Skeletal muscle satellite cell (primary cell): Measurements from ENCODE around the gene PLAAT2.

ENCODE experiments used
- H3K27me3 ChIP-seq: 2 replicates; pipeline ENCODE4 v1.7.0; 2013; ENCODE audit warnings: low read length; ENCODE audit not compliant: control insufficient read depth, insufficient read depth
- H3K36me3 ChIP-seq: 2 replicates; pipeline ENCODE4 v1.7.0; 2013; ENCODE audit warnings: mild to moderate bottlenecking, control low read depth, low read length; ENCODE audit not compliant: insufficient read depth
- H3K4me1 ChIP-seq: 2 replicates; pipeline ENCODE4 v1.7.0; 2013; ENCODE audit warnings: low read length; ENCODE audit not compliant: control insufficient read depth, insufficient read depth
- H3K4me2 ChIP-seq: 2 replicates; pipeline ENCODE4 v1.7.0; 2013; ENCODE audit warnings: mild to moderate bottlenecking, low read length
- H3K4me3 ChIP-seq: 2 replicates; pipeline ENCODE4 v1.7.0; 2013; ENCODE audit warnings: low read length
- H3K9ac ChIP-seq: 2 replicates; pipeline ENCODE4 v1.7.0; 2013; ENCODE audit warnings: mild to moderate bottlenecking, low read depth, low read length, moderate library complexity
- H3K9me3 ChIP-seq: replicated peaks from 2 replicates; pipeline ENCODE4 v1.7.0; 2013; ENCODE audit warnings: mild to moderate bottlenecking, control low read depth, low read length

Gene PLAAT2

DNA sequence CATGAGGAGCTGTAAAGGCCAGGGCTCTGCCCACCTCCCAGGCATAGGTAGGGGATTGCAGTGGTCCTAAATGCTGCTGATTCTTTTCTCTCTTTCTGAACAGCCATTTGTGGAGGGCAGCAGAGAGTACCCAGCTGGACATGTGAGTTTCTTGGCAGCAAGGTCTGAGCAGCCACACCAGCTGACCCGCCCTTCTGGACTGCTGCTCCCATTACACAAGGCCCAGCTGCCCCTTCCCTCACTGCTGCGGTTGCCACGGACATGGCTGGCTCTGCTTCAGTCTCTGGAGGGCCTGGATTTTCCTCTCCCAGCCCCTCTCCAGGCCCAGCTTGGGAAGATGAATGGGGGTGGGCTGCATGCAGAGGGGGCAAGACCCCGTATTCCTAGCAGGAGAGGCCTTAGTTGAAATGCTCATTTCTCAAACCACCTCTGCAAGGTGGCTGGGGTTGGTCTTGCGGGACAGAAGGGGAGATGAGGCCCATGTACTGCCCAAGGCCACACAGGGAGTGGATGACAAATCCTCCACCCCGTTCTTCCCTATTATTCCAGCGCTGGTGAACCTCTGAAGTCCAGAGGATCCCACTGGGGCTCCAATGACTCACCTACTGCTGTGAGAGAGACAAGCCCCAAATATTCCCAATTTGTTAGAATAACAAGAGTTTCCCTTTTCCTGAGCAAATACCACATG, 52.7 kb downstream of the PLAAT2 start:
- Histone ChIP-seq H3K9me3 (no peaks in the 10 kb centered on the region), H3K9ac (no peak overlapping the region), H3K36me3 (no peaks in the 10 kb centered on the region), H3K4me3 (no peak overlapping the region), H3K4me2 (peak overlapping the region; percentile 18), H3K4me1 (peaks cover 13% of the 10 kb centered on the region), H3K27me3 (peaks cover 9% of the 10 kb centered on the region)

DNA sequence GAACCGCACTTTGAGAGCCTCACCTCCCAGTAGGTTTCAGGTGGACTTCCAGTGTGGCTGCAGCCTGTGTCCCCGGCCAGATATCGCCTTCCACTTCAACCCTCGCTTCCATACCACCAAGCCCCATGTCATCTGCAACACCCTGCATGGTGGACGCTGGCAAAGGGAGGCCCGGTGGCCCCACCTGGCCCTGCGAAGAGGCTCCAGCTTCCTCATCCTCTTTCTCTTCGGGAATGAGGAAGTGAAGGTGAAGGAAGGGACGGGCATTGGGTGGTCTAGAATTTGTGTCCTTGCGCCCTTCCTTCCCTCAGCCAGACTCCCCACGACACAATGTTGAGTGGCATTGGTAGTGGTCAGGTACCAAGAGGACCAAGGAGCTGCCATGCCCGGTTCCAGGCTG, 54.4 kb downstream of the PLAAT2 start:
- H3K27me3 ChIP-seq = peaks cover 9% of the 10 kb centered on the region
- H3K9me3 ChIP-seq = no peaks in the 10 kb centered on the region
- H3K9ac ChIP-seq = no peak overlapping the region
- H3K4me1 ChIP-seq = peaks cover 13% of the 10 kb centered on the region
- H3K4me2 ChIP-seq = no peak overlapping the region
- no peak overlapping the region for H3K4me3 ChIP-seq
- no peaks in the 10 kb centered on the region for H3K36me3 ChIP-seq

- Histone ChIP-seq H3K36me3 (no peaks in the 10 kb centered on the region), H3K9me3 (no peaks in the 10 kb centered on the region), H3K27me3 (peaks cover 7% of the 10 kb centered on the region), H3K4me3 (no peak overlapping the region), H3K9ac (no peak overlapping the region), H3K4me1 (peaks cover 13% of the 10 kb centered on the region), H3K4me2 (no peak overlapping the region)
Observed at GRCh38 chr11:63508009-63508408, 55.2 kb downstream of the PLAAT2 start.

DNA sequence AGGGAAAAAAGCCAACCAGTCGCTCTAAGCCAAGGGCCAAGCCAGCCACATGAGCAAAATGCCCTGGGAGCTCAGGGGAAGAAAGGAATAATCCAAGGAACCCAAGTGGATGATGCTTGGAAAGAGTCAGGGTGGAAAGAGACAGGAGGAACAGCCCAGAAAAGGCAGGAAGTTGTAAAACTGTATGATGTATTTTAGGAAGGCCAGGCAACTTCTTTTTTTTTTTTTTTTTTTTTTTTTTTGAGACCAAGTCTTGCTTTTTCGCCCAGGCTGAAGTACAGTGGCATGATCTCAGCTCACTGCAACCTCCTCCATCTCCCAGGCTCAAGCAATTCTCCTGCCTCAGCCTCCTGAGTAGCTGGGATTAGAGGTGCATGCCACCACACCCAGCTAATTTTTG, 55.7 kb downstream of the PLAAT2 start:
- Histone ChIP-seq H3K4me1 (peaks cover 13% of the 10 kb centered on the region), H3K9me3 (no peaks in the 10 kb centered on the region), H3K4me3 (no peak overlapping the region), H3K4me2 (no peak overlapping the region), H3K9ac (no peak overlapping the region), H3K36me3 (no peaks in the 10 kb centered on the region), H3K27me3 (peaks cover 5% of the 10 kb centered on the region)

- peaks cover 13% of the 10 kb centered on the region for H3K4me1 ChIP-seq
- H3K9ac ChIP-seq = no peak overlapping the region
- H3K4me2 ChIP-seq = no peak overlapping the region
- H3K27me3 ChIP-seq = peaks cover 5% of the 10 kb centered on the region
- no peaks in the 10 kb centered on the region for H3K36me3 ChIP-seq
- H3K4me3 ChIP-seq = no peak overlapping the region
- H3K9me3 ChIP-seq = no peaks in the 10 kb centered on the region
Observed at GRCh38 chr11:63506876-63507275, 56.3 kb downstream of the PLAAT2 start.

- Histone ChIP-seq H3K4me2 (no peak within 1 kb of the TSS), H3K9me3 (no peaks in the 10 kb centered on the region), H3K9ac (no peak within 1 kb of the TSS), H3K4me1 (peaks cover 10% of the 10 kb centered on the region), H3K27me3 (peaks cover 5% of the 10 kb centered on the region), H3K4me3 (no peak within 1 kb of the TSS), H3K36me3 (no peaks in the 10 kb centered on the region)
Observed at GRCh38 chr11:63505857-63506528, 57.2 kb downstream of the PLAAT2 start, which contains the start of gene LGALS12. LGALS12 (plus strand) TSS chr11:63506084; CDS start chr11:63506459, 375 bp downstream.

- Histone ChIP-seq H3K9ac (no peak overlapping the region), H3K4me1 (peaks cover under 1% of the 10 kb centered on the region), H3K4me2 (no peak overlapping the region), H3K4me3 (no peak overlapping the region), H3K36me3 (no peaks in the 10 kb centered on the region), H3K9me3 (no peaks in the 10 kb centered on the region), H3K27me3 (peaks cover 5% of the 10 kb centered on the region)
Observed at GRCh38 chr11:63504933-63505586, 58.1 kb downstream of the PLAAT2 start.

DNA sequence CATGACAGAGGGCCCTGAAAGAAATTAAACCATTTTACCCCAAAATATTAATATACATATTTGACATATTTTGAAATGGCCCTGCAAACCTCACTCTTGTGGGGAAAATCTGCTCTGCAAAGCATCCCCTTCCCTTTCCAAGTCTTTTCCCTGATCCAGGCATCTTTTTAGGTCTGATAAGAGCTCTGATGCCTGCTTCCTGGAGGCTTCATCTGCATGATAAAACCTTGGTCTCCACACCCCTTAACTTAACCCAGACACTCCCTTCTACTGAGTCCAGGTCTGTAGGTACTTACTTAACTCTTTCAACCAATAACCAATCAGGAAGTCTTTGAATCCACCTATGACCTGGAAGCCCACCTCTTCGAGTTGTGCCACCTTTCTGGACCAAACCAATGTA, 59.1 kb downstream of the PLAAT2 start:
- no peak overlapping the region for H3K4me2 ChIP-seq
- no peak overlapping the region for H3K4me3 ChIP-seq
- H3K27me3 ChIP-seq = peaks cover 5% of the 10 kb centered on the region
- H3K9me3 ChIP-seq = no peaks in the 10 kb centered on the region
- H3K36me3 ChIP-seq = no peaks in the 10 kb centered on the region
- no peaks in the 10 kb centered on the region for H3K4me1 ChIP-seq
- no peak overlapping the region for H3K9ac ChIP-seq

GRCh38 chr11:63503492-63503891, 59.7 kb downstream of the PLAAT2 start:
- Histone ChIP-seq H3K4me2 (no peak overlapping the region), H3K9ac (no peak overlapping the region), H3K27me3 (peaks cover 7% of the 10 kb centered on the region), H3K9me3 (no peaks in the 10 kb centered on the region), H3K4me3 (no peak overlapping the region), H3K36me3 (no peaks in the 10 kb centered on the region), H3K4me1 (no peaks in the 10 kb centered on the region)
